OCI-LY7 (cell line): Measurements from ENCODE around the gene EXOSC6.
"Not testable (repeated sequence)": the region's sequence is repeated elsewhere in the genome, so short reads cannot be mapped to it uniquely, and the experiment has no call there.

ENCODE experiments used
- CTCF ChIP-seq: fragments of 200-600 bp; sonication (generic); conservative IDR thresholded peaks from 2 replicates; pipeline ENCODE4 v1.5.1; 2014; ENCODE audit warnings: mild to moderate bottlenecking, antibody characterized with exemption, low read length, moderate library complexity, mixed read lengths
- EZH2phosphoT487 ChIP-seq: fragments of 200-600 bp; sonication (generic); IDR thresholded peaks from 2 replicates; pipeline ENCODE4 v1.6.1; 2018; ENCODE audit warnings: low read depth, borderline replicate concordance, mild to moderate bottlenecking, mixed run types, antibody characterized with exemption, low read length, moderate library complexity, mixed read lengths

- not testable (repeated sequence) for TF ChIP-seq EZH2phosphoT487, CTCF
Observed at GRCh38 chr16:70238773-70239172, 13.0 kb downstream of the EXOSC6 start.
